Measurements from ENCODE around the gene DAG1.

DNA sequence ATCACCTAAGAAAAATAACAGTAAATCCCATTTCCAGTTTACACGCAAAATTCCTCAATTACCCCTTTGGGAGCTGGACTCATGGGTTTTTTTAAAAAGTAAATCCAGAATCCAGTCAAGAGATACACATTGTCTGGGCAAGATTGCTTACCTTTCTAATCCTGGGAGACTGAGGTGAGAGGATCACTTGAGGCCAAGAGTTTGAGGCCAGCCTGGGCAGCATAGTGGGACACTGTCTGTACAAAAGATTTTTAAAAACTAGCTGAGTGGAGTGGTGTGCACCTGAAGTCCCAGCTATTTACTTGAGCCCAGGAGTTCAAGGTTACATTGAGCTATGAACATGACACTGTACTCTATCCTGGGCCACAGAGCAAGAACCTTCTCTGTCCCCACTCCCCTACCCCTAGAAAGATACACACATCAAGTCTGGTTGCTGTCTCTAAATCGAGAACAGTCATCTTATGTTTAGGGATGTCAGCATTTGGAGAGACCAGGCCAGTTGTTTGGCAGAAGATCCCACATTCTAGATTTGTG is 39.0 kb downstream of the DAG1 start:
- no peak for TF ChIP-seq EZH2 (IDR thresholded peaks at IDR 0.05; ENCODE audit: low read length, missing control alignments)
- TF ChIP-seq, protein P1, sequence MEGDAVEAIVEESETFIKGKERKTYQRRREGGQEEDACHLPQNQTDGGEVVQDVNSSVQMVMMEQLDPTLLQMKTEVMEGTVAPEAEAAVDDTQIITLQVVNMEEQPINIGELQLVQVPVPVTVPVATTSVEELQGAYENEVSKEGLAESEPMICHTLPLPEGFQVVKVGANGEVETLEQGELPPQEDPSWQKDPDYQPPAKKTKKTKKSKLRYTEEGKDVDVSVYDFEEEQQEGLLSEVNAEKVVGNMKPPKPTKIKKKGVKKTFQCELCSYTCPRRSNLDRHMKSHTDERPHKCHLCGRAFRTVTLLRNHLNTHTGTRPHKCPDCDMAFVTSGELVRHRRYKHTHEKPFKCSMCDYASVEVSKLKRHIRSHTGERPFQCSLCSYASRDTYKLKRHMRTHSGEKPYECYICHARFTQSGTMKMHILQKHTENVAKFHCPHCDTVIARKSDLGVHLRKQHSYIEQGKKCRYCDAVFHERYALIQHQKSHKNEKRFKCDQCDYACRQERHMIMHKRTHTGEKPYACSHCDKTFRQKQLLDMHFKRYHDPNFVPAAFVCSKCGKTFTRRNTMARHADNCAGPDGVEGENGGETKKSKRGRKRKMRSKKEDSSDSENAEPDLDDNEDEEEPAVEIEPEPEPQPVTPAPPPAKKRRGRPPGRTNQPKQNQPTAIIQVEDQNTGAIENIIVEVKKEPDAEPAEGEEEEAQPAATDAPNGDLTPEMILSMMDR (conservative IDR thresholded peaks at IDR 0.05 in 1 of 2, IDR thresholded peaks at IDR 0.05 in 1 of 2; ENCODE audit: low read depth in 1 of 2, low read length in 2 of 2): no peak
